Measurements from ENCODE around the gene TNRC18.
"Not testable (repeated sequence)": the region's sequence is repeated elsewhere in the genome, so short reads cannot be mapped to it uniquely, and the experiment has no call there.

TNRC18 gene

GRCh38 chr7:5315761-5316160 is 107.9 kb downstream of the TNRC18 start:
- in situ Hi-C loops (cut with MboI; ENCODE audit: low pct_unique_long_range_greater_than_20kb, low sequenced_read_pairs, unreplicated experiment), result no loop called here
- no peak for TF ChIP-seq CTCF (IDR thresholded peaks at IDR 0.05; ENCODE audit: extremely low read depth, insufficient read depth, missing control alignments)
- DNase-seq (ENCODE audit: low spot score), result no peak

- no peak for DNase-seq (ENCODE audit: low spot score)
- in situ Hi-C loops (cut with MboI; ENCODE audit: low pct_unique_long_range_greater_than_20kb, low sequenced_read_pairs, unreplicated experiment), result no loop called here
- no peak for TF ChIP-seq CTCF (IDR thresholded peaks at IDR 0.05; ENCODE audit: extremely low read depth, insufficient read depth, missing control alignments)
Observed at GRCh38 chr7:5314864-5315263, 108.8 kb downstream of the TNRC18 start.

- DNase-seq (ENCODE audit: low spot score); in situ Hi-C loops (cut with MboI; ENCODE audit: low pct_unique_long_range_greater_than_20kb, low sequenced_read_pairs, unreplicated experiment): not testable (repeated sequence)
Observed at GRCh38 chr7:5313076-5313885, 110.4 kb downstream of the TNRC18 start.

- DNase-seq (ENCODE audit: low spot score); in situ Hi-C loops (cut with MboI; ENCODE audit: low pct_unique_long_range_greater_than_20kb, low sequenced_read_pairs, unreplicated experiment): not testable (repeated sequence)
Observed at GRCh38 chr7:5312276-5313070, 111.2 kb downstream of the TNRC18 start.

- no peak for TF ChIP-seq CTCF (IDR thresholded peaks at IDR 0.05; ENCODE audit: extremely low read depth, insufficient read depth, missing control alignments)
- in situ Hi-C loops (cut with MboI; ENCODE audit: low pct_unique_long_range_greater_than_20kb, low sequenced_read_pairs, unreplicated experiment), result no loop called here
- DNase-seq (ENCODE audit: low spot score), result no peak
Observed at GRCh38 chr7:5310822-5311405, 112.7 kb downstream of the TNRC18 start.

GRCh38 chr7:5309146-5309545 is 114.5 kb downstream of the TNRC18 start:
- no peak for DNase-seq (ENCODE audit: low spot score)
- TF ChIP-seq CTCF (IDR thresholded peaks at IDR 0.05; ENCODE audit: extremely low read depth, insufficient read depth, missing control alignments), result no peak
- in situ Hi-C loops (cut with MboI; ENCODE audit: low pct_unique_long_range_greater_than_20kb, low sequenced_read_pairs, unreplicated experiment), result no loop called here

GRCh38 chr7:5307221-5308142 is 116.2 kb downstream of the TNRC18 start:
- DNase-seq (ENCODE audit: low spot score); in situ Hi-C loops (cut with MboI; ENCODE audit: low pct_unique_long_range_greater_than_20kb, low sequenced_read_pairs, unreplicated experiment): not testable (repeated sequence)

GRCh38 chr7:5305050-5305449 is 118.6 kb downstream of the TNRC18 start:
- in situ Hi-C loops (cut with MboI; ENCODE audit: low pct_unique_long_range_greater_than_20kb, low sequenced_read_pairs, unreplicated experiment); DNase-seq (ENCODE audit: low spot score): not testable (repeated sequence)

Measured in GM13977 (cell line).